ENCODE measurements around the gene POP7. TPM values are rescaled to one million over a fixed set of nuclear protein-coding genes. Genes with fewer than 3 reads are reported as not detected.

Gene POP7
- total RNA-seq, 2 experiments from 2014 or later = 47.2 to 94.3 TPM

DNA sequence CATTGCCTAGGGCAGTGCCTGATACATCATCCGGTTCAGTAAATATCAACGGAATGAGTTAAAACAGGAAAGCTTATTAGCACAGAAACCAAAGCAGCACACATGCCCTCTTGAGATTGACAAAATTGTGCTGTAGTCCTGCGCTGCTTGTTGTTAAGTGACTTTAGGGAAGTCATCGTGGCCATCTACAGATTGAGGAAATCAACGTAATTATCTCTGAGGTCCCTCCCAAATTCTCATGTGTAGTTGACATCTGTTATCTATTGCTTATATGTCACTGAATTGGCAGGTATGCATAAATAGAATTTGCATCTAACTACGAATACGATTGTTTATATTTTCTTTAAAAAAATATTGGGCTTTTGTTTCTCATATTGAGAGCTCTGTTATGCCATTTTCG is 35.8 kb upstream of the POP7 start:
- POLR2A ChIA-PET = interaction anchor here (0.6 kb wide), 1 partner anchor 9 kb away, joined by 5 read pairs; no protein-coding TSS in a partner anchor

DNA sequence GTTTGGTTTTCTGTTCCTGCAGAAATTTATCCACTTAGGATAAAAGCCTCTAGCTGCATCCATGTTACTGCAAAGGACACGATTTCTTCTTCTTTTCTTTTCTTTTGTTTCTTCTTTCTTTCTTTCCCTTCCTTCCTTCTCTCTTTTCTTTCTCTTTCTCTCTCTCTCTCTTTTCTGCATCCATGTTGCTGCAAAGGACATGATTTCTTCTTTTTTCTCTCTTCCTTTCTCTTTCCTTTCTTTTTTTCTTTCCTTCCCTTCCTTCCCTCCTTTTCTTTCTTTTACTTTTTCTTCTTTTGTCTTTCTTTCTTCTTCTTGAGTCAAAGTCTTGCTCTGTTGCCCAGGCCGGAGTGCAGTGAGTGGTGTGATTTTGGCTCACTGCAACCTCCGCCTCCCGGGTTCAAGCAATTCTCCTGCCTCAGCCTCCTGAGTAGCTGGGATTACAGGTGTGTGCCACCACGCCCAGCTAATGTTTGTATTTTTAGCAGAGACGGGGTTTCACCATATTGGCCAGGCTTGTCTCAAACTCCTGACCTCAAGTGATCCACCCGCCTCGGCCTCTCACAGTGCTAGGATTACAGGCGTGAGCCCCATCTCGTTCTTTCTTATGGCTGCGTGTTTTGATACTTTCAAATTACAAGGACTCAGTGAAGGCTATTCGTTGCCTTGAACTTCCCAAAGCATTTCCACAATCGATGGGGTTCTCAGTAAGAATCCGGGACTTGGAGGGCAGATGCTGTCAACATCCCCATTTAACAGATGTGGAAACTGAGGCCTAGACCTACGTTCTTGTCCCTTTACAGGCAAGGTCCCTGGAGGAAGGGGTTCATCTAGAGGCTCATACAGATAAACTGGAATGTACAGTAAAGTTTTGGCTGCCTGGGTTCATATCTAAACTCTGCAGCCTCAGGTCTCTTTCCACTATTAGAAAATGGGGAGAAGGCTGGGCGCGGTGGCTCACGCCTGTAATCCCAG is 34.3 kb upstream of the POP7 start:
- no peak for TF ChIP-seq EZH2phosphoT487 (IDR thresholded peaks at IDR 0.05; ENCODE audit: borderline replicate concordance, low read depth, low read length)
- TF ChIP-seq, protein P1, sequence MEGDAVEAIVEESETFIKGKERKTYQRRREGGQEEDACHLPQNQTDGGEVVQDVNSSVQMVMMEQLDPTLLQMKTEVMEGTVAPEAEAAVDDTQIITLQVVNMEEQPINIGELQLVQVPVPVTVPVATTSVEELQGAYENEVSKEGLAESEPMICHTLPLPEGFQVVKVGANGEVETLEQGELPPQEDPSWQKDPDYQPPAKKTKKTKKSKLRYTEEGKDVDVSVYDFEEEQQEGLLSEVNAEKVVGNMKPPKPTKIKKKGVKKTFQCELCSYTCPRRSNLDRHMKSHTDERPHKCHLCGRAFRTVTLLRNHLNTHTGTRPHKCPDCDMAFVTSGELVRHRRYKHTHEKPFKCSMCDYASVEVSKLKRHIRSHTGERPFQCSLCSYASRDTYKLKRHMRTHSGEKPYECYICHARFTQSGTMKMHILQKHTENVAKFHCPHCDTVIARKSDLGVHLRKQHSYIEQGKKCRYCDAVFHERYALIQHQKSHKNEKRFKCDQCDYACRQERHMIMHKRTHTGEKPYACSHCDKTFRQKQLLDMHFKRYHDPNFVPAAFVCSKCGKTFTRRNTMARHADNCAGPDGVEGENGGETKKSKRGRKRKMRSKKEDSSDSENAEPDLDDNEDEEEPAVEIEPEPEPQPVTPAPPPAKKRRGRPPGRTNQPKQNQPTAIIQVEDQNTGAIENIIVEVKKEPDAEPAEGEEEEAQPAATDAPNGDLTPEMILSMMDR (conservative IDR thresholded peaks at IDR 0.05; ENCODE audit: low read length) = no peak
- no peak overlapping the region for H2AFZ ChIP-seq (ENCODE audit: low read length)
- no TSS peak for BruUV-seq (replicated peaks)
- H3K4me1 ChIP-seq (ENCODE audit: insufficient read depth, low read length, poor library complexity, severe bottlenecking) = peaks cover 9% of the 10 kb centered on the region
- intact Hi-C loops (cut with micrococcal nuclease; ENCODE audit: unreplicated experiment) = loop anchor here (2.0 to 10.0 kb wide), 2 partner anchors 59 to 197 kb away; partner anchors contain the start of genes MOSPD3 and TSC22D4
- no peak overlapping the region for H3K4me3 ChIP-seq (ENCODE audit: low read depth, low read length, poor library complexity, severe bottlenecking)
- no peak overlapping the region for H3K4me2 ChIP-seq (ENCODE audit: low read length)
- CTCF ChIA-PET (ENCODE audit: unreplicated experiment) = no interaction called here
- H3K9me3 ChIP-seq (ENCODE audit: low read length) = no peaks in the 10 kb centered on the region
- H4K20me1 ChIP-seq (ENCODE audit: insufficient read depth, low read length) = 0 out of 2 replicates have a peak, but pooled peaks cover 4% of the 10 kb centered on the region
- no peaks in the 10 kb centered on the region for H3K9me2 ChIP-seq (ENCODE audit: insufficient read depth, low read length)
- peaks cover 4% of the 10 kb centered on the region for H3K36me3 ChIP-seq (ENCODE audit: insufficient read depth, low read length)
- POLR2A ChIA-PET = interaction anchor here (0.6 to 0.7 kb wide), 2 partner anchors 33 to 287 kb away, joined by 5 read pairs; no protein-coding TSS in a partner anchor
- H3K79me2 ChIP-seq (ENCODE audit: insufficient read depth, low read depth, low read length) = peaks cover 8% of the 10 kb centered on the region; the same call in 1 of the 2 replicates
- no peak for DNase-seq (ENCODE audit: low spot score)
- H3K27ac ChIP-seq (ENCODE audit: low read depth, low read length, poor library complexity, severe bottlenecking) = no peak overlapping the region

More for the DNA sequence above, 35.8 kb upstream of the POP7 start:
- H3K9me2 ChIP-seq (ENCODE audit: insufficient read depth, low read length) = no peaks in the 10 kb centered on the region
- no peaks in the 10 kb centered on the region for H3K36me3 ChIP-seq (ENCODE audit: insufficient read depth, low read length)
- H3K4me2 ChIP-seq (ENCODE audit: low read length) = no peak overlapping the region
- no peak for DNase-seq (ENCODE audit: low spot score)
- peaks cover 8% of the 10 kb centered on the region; the same call in 1 of the 2 replicates for H3K79me2 ChIP-seq (ENCODE audit: insufficient read depth, low read depth, low read length)
- no peaks in the 10 kb centered on the region for H4K20me1 ChIP-seq (ENCODE audit: insufficient read depth, low read length)
- H2AFZ ChIP-seq (ENCODE audit: low read length) = no peak overlapping the region
- intact Hi-C loops (cut with micrococcal nuclease; ENCODE audit: unreplicated experiment) = loop anchor here (10.0 kb wide), 1 partner anchor 195 kb away; the partner anchor contains the start of gene TSC22D4
- H3K27ac ChIP-seq (ENCODE audit: low read depth, low read length, poor library complexity, severe bottlenecking) = no peak overlapping the region
- CTCF ChIA-PET (ENCODE audit: unreplicated experiment) = no interaction called here
- no peak overlapping the region for H3K4me3 ChIP-seq (ENCODE audit: low read depth, low read length, poor library complexity, severe bottlenecking)
- H3K4me1 ChIP-seq (ENCODE audit: insufficient read depth, low read length, poor library complexity, severe bottlenecking) = peaks cover 4% of the 10 kb centered on the region
- no TSS peak for BruUV-seq (replicated peaks)
- no peak for TF ChIP-seq EZH2phosphoT487 (IDR thresholded peaks at IDR 0.05; ENCODE audit: borderline replicate concordance, low read depth, low read length)
- TF ChIP-seq, protein P1 (conservative IDR thresholded peaks at IDR 0.05; ENCODE audit: low read length) = no peak
- no peaks in the 10 kb centered on the region for H3K9me3 ChIP-seq (ENCODE audit: low read length)

Measured in OCI-LY7 (cell line).